AG04450 (cell line): ENCODE measurements around the gene CEP250. TPM values are rescaled to one million over a fixed set of nuclear protein-coding genes. Genes with fewer than 3 reads are reported as not detected.

Experiments used
- CTCF ChIA-PET: fragments of 300-600, 350-600 bp; formaldehyde crosslinking; extraction: SDS; loops from one replicate; lab custom pipeline; 2022; ENCODE audit warnings: antibody characterized with exemption, inconsistent platforms; lab: Charles Lee
- POLR2A ChIA-PET: fragments of 350-600 bp; formaldehyde crosslinking; extraction: SDS; loops from one replicate; lab custom pipeline; 2021; ENCODE audit warnings: antibody characterized with exemption, inconsistent platforms; lab: Yijun Ruan, JAX
- DNase-seq: peaks from one replicate; pipeline ENCODE4 v3.0.0-alpha.2; 2011; ENCODE audit warnings: low read depth, low spot score
- H3K27ac ChIP-seq: one replicate; pipeline ENCODE4 v1.5.1; 2012; ENCODE audit warnings: low read depth, low read length, control low read depth
- H3K27me3 ChIP-seq: one replicate; pipeline ENCODE4 v1.6.0; 2012; ENCODE audit warnings: low read length; ENCODE audit not compliant: control insufficient read depth, insufficient read depth
- H3K4me3 ChIP-seq: 2 replicates; pipeline ENCODE4 v1.5.1; 2011; ENCODE audit warnings: mild to moderate bottlenecking, low read depth, low read length, control low read depth
- H3K9me3 ChIP-seq: 2 replicates; pipeline ENCODE4 v1.5.1; 2012; ENCODE audit warnings: low read length; ENCODE audit not compliant: control insufficient read depth, insufficient read depth
- polyA plus RNA-seq: library from polyadenylated mRNA; depleted of rRNA; stranded (reverse); fragments of >200 nt; gene quantifications from 2 replicates; pipeline ENCODE4 v1.2.3, GENCODE V29; 2011
- TF ChIP-seq, protein P1 (sequence below): IDR thresholded peaks from 2 replicates; pipeline ENCODE4 v1.5.1; 2011; ENCODE audit warnings: low read depth, low read length, control low read depth, inconsistent platforms

Gene CEP250
- polyA plus RNA-seq, 1 experiment = 16.8 TPM

DNA sequence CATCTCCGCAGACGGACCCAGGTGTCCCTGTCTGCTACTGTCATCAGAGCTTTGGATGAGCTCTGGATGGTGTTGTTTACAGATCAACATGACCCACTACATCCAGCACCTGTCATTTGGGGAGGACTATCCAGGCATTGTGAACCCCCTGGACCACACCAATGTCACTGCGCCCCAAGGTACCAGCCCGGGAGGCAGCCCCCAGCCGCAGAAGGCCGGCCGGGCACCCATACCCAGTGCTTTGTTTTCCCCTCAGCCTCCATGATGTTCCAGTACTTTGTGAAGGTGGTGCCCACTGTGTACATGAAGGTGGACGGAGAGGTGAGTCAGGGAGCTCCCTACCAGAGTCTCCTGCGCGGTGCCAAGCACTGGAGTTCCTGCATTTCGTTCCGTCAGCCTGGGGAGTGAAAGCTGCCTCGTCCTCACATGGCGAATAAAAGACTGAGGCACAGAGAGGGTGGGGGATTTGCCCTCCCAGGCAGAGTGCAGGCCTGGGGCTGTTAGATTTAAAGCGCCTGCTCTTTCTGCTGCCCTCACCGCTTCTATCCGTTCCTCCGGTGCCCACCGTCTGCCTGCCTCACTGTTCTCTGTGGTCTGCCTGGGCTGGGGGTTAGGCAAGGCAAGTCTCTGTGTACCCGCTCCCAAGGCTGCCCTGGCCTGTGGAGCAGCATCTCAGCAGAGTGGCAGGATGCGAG is 100.7 kb downstream of the CEP250 start:
- Histone ChIP-seq H3K9me3 (no peaks in the 10 kb centered on the region; the same call in 1 of the 2 replicates), H3K4me3 (no peak overlapping the region), H3K27me3 (no peaks in the 10 kb centered on the region), H3K27ac (no peak overlapping the region)
- ChIA-PET POLR2A (no interaction called here), CTCF (no interaction called here)
- no peak for DNase-seq
- TF ChIP-seq, protein P1, sequence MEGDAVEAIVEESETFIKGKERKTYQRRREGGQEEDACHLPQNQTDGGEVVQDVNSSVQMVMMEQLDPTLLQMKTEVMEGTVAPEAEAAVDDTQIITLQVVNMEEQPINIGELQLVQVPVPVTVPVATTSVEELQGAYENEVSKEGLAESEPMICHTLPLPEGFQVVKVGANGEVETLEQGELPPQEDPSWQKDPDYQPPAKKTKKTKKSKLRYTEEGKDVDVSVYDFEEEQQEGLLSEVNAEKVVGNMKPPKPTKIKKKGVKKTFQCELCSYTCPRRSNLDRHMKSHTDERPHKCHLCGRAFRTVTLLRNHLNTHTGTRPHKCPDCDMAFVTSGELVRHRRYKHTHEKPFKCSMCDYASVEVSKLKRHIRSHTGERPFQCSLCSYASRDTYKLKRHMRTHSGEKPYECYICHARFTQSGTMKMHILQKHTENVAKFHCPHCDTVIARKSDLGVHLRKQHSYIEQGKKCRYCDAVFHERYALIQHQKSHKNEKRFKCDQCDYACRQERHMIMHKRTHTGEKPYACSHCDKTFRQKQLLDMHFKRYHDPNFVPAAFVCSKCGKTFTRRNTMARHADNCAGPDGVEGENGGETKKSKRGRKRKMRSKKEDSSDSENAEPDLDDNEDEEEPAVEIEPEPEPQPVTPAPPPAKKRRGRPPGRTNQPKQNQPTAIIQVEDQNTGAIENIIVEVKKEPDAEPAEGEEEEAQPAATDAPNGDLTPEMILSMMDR = no peak

- CTCF ChIA-PET = no interaction called here
- Histone ChIP-seq H3K4me3 (no peak overlapping the region), H3K27me3 (no peaks in the 10 kb centered on the region), H3K27ac (no peak overlapping the region), H3K9me3 (no peaks in the 10 kb centered on the region; the same call in 1 of the 2 replicates)
- TF ChIP-seq, protein P1 = no peak
- no peak for DNase-seq
- POLR2A ChIA-PET = no interaction called here
Observed at GRCh38 chr20:35556871-35557270, 101.5 kb downstream of the CEP250 start.

DNA sequence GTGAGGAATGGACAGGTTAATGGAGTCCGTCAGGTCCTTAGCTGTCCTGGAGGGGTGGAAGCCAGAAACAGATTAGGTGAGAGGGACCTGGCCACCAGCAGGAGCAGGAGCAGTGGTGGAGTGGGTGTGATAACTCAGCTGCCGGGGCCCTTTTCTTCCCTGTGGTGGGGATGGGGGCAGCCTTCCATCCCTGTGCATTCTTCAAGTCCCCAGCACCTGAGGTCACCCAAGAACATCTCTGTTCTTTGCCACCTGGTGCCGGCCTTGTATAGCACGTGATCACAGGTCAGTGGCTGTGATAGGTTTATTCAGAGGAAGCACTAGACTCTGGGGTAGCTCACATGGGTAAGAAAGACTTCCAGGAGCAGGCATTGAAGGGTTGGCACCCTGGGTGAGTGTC is 103.1 kb downstream of the CEP250 start:
- ChIA-PET POLR2A (interaction anchor here (0.6 to 1.2 kb wide), 2 partner anchors 19 to 128 kb away, joined by 3 read pairs; no protein-coding TSS in a partner anchor), CTCF (no interaction called here)
- Histone ChIP-seq H3K27ac (no peak overlapping the region), H3K4me3 (no peak overlapping the region), H3K27me3 (no peaks in the 10 kb centered on the region), H3K9me3 (no peaks in the 10 kb centered on the region; the same call in 1 of the 2 replicates)
- TF ChIP-seq, protein P1 = no peak
- DNase-seq = no peak

DNA sequence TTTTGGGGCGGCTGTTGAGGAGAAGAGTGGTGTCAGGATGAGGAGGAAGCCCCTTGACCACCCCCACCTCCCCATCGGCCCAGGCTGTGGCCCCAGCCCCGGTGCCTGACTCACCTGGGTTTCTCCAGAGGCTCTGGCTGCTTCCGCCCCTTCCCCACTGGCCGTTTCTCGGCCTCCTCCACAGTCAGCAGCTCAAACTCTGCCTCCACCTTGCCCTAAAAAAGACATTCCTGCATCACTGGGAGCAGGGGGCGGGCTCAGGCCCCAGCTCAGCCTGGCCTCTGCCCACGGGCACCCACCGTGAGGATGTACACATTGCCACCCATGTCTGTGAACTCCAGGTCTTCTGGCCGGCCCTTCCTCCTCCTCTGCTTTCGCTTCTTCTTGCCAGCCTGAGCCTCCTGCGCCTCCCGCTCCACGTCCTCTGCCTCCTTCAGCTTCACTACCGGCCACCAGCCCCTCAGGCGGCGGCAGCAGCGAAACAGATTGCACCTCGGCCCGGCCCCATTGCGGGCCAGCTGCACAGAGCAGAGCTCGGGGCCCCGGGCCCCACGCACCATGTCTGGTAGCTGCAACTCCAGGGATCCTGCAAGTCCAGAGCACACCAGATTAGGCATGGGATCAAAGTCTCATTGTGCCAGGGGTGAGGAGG is 103.8 kb downstream of the CEP250 start:
- CTCF ChIA-PET = no interaction called here

More for the DNA sequence above, 103.8 kb downstream of the CEP250 start:
- H3K9me3 ChIP-seq = no peaks in the 10 kb centered on the region; the same call in 1 of the 2 replicates
- no peaks in the 10 kb centered on the region for H3K27me3 ChIP-seq
- H3K4me3 ChIP-seq = no peak overlapping the region
- POLR2A ChIA-PET = interaction anchor here (1.2 kb wide), 1 partner anchor 18 kb away, joined by 3 read pairs; no protein-coding TSS in a partner anchor
- no peak for DNase-seq
- no peak overlapping the region for H3K27ac ChIP-seq
- TF ChIP-seq, protein P1 = no peak
